Posterior cingulate gyrus (tissue), 11 donors: Measurements from ENCODE around the gene HSPA4L.

Experiments
- DNase-seq, 10 donors: peaks; one replicate each; pipeline versions ENCODE4 v3.0.0 to v3.0.0-alpha.2; 2020 to 2021; ENCODE audit warnings: mixed read lengths in 3 of 10
- intact Hi-C: fragments of 100-400 bp; cut with DNase I; formaldehyde crosslinking; loops from one replicate; pipeline ENCODE4 v1.15.1; 2023

HSPA4L gene

GRCh38 chr4:127856813-127857447 lies 74.8 kb downstream of the HSPA4L start:
- intact Hi-C loops = no loop called here
- peak in 1 of 10 donors; percentile 29 for DNase-seq

DNA sequence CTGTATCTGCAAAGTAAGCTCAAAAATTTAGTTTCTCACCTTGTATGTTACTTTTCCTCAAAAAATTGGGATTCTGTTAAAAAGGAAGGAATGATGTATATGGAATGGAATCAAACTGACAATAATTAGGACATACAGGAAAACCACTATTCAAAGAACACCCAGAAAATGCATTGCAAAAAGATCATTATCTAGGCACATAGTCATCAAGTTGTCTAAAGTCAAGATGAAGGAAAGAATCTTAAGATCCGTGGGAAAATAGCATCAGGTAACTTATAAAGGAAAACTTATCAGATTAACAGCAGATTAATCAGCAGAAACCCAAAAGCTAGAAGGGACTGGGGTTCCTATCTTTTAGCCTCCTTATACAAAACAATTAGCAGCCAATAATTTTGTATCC lies 75.5 kb downstream of the HSPA4L start:
- intact Hi-C loops = no loop called here

GRCh38 chr4:127868196-127868595 lies 86.1 kb downstream of the HSPA4L start:
- intact Hi-C loops = no loop called here
- no peak for DNase-seq

More for the DNA sequence above, 75.5 kb downstream of the HSPA4L start:
- no peak for DNase-seq

- no peak for DNase-seq
- intact Hi-C loops = no loop called here
Observed at GRCh38 chr4:127870281-127870680, 88.2 kb downstream of the HSPA4L start.

- no peak for DNase-seq
- intact Hi-C loops = no loop called here
Observed at GRCh38 chr4:127870688-127871087, 88.6 kb downstream of the HSPA4L start.

DNA sequence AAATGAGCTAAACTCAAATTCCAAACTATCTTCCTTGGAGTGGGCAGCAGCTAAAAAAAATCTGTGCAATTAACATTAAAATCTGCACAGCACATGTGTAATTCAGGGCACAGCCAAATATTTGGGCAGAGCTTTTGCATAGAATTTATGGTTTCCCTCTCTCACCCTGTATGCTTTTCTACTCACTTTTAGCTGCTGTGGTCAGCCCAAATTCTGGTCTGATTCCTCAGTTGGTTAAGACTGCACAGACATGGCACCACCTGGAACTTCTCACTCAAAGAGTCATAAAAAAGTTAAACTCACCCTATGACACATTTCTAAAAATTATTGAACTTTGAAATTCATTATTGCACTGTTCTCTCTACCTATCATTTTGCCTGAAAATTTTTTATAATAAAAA lies 93.7 kb downstream of the HSPA4L start:
- intact Hi-C loops = no loop called here
- no peak for DNase-seq

DNA sequence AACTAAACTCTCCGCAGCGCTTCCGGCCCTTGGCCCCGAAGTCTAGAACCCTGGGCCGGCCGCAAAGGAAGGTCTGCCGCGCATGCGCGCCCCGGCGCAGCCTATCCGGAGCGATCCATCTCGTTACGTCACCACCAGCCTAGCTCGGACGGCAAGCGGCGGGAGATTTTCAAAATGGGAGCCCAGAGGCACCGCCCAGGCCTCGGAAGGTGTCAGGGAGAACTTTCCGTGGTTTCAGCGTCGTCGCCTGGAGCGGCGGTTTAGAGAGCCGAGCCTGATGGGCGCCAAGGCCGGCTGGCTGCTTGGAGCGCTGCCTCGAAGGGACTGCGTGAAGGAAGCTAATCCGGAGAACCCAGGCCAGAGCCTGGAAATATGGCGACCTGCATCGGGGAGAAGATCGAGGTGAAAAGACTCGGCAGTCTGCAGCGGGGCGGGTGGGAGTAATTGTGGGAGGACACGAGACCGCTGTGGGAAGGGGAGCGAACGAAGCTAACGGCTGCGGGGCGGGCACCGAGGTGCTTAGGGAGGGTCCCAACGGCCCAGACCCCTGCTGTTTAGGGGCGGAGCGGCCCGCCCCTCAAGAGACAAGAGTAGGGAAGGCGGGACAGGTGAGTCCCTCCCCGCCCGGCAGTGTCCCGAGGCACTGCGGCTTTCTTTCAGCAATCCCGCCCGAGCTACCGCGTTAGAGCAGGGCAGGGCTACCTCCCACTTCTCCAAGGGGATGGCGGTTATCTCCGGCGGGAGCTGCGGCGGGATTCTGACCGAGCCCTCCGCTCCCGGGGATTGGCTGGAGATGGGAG lies 98.8 kb downstream of the HSPA4L start, which contains the start of gene PLK4:
PLK4 (plus strand) TSS at position 131 of the 800 bp plus-strand sequence; CDS start at position 373, 242 bp downstream.
- DNase-seq = peak; percentile 86 to 99 (median 92)
- intact Hi-C loops = loop anchor here (5.0 kb wide), 2 partner anchors 99 to 176 kb away; partner anchors contain the start of gene HSPA4L

DNA sequence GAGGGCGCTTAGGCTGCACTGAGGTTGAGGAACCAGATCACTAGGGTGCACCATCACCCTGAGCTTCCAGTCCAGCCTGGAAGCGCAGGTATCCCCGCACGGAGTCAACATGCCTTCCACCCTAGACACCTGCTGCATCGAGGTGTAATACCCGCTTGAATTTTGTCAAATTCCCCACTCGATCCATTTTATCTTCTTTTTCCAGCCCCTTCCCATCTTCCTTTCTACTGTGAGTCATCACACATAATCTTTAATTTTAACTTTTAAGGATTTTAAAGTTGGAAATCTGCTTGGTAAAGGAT lies 99.4 kb downstream of the HSPA4L start:
- no peak for DNase-seq
- intact Hi-C loops = loop anchor here (5.0 kb wide), 2 partner anchors 99 to 176 kb away; partner anchors contain the start of gene HSPA4L

DNA sequence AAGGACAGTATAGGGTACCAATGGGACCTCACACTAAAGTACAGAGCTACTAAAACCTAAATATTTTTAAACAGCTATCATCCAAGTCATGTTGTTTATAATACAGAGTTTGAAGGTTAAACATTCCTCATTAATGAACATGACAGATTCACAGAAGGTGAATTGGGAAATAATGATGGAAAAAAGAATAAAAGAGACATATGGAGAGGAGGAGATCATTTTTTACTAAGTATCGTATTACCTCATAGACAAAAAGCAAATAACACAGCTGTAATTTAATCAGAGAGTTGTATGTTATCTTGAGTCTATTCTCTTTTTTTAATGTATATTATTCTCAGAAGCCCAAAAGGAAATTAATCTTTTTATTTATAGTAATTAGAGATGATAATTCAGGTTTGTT lies 106.4 kb downstream of the HSPA4L start:
- DNase-seq = no peak
- intact Hi-C loops = no loop called here

DNA sequence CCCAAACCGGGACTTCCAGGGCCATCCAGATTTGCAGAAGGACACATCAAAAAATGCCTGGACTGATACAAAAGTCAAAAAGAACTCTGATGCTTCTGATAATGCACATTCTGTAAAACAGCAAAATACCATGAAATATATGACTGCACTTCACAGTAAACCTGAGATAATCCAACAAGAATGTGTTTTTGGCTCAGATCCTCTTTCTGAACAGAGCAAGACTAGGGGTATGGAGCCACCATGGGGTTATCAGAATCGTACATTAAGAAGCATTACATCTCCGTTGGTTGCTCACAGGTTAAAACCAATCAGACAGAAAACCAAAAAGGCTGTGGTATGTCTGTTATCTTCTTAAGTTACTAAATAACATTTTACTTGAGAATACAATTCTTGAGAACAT lies 107.8 kb downstream of the HSPA4L start:
- no peak for DNase-seq
- intact Hi-C loops = no loop called here
